COLO668 (cell line): ENCODE measurements around the gene NOL7.

ENCODE experiments used
- DNase-seq: peaks from one replicate; lab custom pipeline; 2025; ENCODE audit not compliant: unreplicated experiment; lab: John Stamatoyannopoulos, UW

The NOL7 gene

DNA sequence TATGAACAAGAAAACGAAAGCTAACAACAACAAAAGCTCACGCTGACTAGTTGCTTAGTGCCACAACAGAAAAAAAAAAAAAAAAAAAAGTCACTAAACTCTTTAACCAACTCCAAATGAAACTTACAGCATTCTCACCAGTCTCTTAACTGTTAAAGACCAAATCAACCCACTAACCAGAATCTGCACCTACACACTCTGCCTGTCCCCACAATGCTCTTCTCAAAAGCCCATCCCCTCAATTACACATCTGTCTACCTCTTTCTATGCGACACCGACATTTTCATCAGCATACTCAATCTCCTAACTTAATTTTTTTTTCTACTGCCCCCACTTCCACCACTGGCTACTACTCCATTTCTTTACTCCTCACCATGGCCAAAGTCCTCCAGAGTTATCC, 34.3 kb downstream of the NOL7 start:
- DNase-seq = no peak

DNA sequence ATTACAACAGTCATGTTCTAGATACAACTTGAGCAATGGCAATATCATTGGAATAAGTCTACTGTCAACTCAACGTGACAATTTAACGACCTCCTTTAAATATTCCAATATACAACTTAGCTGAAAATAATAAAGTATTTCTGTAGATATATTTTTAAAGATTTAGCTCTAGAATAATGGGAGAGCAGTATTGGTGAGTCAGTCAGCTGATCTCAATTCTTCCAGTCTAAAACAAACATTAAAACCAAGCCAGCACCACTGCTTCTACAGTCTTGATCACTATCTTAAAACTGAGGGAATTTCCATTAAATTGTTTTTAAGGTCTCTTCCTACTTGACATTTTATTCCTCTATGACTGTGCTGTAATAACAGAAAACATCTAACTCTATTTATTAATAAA, 38.2 kb downstream of the NOL7 start:
- DNase-seq = no peak

DNA sequence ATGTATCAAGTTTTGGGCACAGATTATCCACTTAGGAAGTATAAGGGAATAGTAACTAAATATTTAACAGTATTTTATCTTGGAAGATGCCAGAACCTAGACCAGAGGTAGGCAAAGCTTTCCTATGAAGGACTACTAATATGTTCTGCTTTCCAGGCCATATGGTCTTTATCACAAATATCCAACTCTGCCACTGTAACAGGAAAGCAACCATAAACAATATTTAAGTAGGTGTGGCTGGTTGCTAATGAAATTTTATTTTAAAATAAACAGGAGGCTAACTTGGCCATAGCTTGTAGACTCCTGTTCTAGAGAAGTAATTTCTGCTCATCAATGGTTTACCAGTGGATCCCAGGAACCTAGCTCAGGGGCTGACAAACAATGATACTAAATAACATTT, 39.4 kb downstream of the NOL7 start:
- DNase-seq = no peak

DNA sequence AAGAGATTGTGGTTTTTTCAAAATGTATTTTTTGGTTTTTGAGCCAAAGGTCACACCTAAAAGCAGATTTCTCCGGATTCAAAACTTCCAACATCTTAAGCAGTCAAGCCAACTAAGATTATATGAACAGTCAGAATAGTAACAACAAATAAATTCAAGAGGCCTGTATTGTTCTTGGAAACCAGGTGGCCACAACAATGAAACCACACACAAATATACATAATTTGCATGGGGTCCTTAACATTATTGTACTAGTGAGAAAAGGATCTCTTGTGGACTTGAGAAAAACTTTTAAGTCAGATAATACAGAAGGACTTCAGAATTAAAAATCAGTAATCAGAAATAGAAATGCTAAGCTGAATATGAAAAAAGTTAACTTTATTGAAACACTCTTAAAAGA, 40.6 kb downstream of the NOL7 start:
- DNase-seq = no peak

DNA sequence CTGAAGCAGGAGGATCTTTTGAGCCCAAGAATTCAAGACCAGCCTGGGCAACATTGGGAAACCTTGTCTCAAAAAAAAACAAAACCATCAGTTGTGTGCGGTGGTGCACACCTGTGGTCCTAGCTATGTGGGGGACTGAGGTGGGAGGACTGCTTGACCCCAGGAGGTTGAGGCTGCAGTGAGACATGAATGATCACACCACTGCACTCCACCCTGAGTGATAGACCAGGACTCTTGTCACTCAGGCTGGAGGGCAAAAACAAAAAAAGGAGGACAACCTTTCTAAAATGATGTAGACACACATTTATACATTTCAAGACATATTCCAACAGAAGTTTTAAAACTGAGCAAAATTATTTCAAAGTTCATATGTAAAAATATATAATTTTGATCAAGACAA, 45.1 kb downstream of the NOL7 start:
- no peak for DNase-seq

DNA sequence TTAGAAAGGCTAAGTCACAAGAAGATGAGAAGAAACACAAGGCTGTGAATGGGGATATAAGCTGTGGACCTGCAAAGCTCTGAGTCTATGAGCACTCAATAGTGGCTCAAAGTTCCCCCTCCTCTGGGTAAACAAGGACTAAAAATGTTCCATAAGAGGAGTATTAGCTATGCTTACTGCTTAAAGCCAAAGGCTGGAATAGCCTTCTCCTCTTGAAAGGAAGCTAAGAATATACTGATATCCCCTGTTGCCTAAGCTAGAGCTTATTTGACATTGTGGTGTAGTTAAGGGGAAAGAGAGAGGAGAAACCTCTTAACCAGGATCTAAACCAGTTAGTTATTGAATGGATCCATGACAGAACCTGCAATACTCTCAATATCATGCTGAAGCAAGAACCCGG, 45.8 kb downstream of the NOL7 start:
- no peak for DNase-seq

DNA sequence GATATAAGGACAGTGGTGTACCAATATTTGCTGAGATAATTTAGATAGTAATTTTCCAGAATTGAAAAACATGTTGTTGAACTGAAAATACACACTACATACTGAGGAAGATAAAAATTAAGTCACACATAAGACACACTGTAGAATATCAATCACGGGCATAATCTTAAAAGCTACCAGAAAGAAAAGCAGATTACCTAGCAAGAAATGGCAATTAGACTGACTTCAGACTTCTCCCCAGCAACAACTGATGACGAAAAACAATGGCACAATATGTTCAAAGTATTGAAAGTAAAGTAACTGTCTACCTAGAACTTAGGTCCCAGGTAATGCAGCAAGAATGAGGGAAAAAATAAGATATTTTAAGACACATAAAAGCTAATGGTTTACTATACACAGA, 46.5 kb downstream of the NOL7 start:
- DNase-seq = no peak

DNA sequence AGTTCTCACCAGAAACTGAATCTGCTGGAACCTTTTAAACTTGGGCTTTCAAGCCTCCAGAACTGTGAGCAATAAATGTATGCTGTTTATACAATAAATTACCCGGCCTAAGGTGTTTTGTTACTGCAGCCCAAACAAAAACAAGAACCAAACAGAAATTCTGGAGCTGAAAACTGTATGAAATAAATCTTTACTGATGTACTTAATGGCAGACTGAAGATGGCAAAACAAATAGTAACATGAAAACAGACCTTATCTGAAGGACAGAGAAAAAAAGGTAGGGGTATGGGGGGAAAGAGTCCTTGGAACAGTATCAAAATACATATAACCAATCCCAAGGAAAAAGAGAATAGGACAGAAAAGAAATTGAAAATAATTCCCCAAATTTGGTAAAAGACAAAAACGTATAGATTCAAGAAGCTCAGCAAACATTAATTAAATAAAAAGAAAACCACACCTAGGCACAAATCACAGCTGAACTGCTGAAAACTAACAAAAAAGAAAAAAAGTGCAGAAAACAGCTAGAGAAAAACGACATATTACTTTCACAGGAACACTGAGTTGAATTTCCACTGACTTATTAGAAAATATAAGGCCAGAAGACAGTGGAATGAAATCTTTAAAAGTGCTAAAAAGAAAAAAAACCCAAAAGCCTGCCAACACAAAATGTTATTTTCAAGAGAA, 47.7 kb downstream of the NOL7 start:
- DNase-seq = no peak

DNA sequence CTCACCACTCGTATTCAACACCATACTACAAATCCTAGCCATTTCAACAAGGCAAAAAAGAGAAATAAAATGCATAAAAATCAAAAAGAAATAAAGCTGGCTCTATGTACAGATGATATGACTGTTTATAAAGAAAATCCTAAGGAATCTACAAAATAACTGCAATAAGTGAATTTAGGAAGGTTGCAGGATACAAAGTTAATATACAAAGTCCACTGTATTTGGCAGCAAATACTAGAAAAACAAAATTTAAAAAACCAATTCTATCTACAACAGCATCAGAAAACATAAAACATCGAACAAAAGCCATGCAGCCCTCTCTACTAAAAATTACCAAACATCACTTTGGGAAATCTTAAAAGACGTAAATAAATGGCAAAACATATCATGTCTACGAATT, 48.9 kb downstream of the NOL7 start:
- no peak for DNase-seq

DNA sequence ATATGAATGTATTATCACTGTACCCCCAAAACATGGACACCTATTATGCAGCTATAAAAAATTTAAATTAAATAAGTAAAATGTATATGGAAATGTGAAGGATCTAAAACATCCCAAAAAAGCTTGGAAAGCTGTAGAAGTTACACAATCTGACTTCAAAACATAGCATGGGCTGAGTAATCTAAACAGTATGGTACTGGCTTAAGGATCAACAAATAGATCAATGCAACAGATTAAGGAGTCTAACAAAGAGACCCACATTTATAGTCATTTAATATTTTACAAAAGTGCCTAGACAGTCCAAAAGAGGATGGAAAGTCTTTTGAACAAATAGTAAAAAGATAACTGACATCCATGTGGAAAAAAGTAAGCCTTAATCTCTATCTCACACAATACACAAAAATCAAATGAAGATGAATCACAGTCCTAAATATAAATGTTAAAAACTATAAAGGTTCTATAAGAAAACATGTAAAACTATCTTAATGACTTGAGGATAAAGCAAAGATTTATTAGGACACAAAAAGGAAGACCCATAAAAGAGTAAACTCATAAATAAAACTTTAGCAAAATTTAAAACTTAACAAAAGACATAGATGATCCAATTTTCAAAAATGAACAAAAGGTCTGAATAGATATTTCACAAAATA, 49.7 kb downstream of the NOL7 start:
- DNase-seq = no peak

DNA sequence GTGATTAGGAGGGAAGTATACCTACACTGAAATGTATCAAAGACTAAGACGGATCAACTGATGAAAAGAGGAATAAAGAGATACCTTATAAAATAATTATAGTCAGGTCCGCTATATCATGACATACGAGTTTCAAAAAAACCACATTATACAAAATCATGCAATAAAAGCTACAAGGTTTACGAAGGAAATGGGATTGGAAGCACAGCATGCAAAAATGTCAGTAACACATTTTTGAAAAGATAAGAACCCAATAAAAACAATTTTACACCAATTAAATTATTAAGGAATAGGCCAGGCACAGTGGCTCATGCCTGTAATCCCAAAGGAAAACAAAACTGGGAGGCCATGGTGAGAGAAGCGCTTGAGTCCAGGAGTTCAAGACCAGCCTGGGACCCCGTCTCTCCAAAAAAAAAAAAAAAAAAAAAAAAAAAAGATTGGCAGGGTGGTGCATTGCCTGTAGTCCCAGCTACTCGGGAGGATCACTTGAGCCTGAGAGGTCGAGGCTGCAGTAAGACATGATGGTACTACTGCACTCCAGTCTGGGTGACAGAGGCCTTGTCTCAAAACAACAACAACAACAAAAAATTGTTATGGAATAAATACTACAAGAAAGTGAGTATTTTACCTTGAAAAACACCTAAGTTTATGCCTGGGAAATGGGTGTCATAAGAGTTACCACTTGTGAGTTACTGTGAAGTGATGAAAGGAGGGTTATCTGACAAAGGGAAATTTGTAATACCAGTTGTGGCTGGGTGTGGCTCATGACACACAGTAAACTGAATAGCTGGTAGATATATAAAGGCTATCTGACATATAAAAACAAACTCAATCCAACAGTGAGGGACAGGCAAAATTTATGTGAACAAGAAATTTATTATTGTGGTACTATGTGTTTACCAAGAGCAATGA, 51.3 kb downstream of the NOL7 start:
- no peak for DNase-seq

DNA sequence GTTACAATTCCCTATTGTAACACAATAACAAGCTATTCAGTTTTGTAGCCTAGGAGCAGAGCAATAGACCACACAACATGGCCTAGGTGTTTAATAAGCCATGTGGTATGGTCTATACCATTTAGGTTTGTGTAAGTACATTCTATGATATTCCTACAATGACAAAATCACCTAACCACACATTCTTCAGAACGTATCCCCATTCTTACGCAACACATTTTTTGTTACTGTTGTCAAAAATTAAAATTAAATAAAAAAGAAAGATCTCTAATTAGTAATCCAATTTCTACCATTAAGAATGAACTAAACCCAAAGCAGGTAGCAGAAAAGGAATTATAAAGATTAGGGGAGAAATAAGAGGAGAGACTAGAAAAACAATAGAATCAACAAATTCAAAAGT, 52.5 kb downstream of the NOL7 start:
- no peak for DNase-seq

DNA sequence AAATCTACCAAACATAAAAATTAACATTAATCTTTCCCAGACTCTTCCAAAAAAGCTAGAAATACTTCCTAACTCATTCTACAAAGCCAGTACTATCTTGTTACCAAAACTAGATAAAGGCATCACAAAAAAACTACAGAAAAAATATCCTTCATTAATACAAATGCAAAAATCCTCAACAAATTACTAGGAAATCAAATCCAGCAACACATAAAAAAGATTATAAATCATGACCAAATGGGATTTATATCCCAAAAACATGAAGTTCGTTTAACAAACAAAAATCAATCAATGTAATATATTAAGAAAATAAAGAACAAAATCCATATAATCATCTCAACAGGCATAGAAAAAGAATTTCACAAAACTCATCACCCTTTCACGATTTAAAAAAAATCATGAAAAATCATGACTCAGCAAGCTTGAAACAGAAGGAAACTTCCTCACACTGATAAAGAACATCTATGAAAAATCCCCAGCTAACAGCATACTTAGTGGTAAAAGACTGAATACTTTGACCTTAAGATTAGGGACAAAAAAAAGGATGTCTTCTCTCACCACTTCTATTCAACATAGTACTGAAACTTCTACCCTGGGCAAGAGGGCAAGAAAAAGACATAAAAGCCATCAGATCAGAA, 53.3 kb downstream of the NOL7 start:
- no peak for DNase-seq

DNA sequence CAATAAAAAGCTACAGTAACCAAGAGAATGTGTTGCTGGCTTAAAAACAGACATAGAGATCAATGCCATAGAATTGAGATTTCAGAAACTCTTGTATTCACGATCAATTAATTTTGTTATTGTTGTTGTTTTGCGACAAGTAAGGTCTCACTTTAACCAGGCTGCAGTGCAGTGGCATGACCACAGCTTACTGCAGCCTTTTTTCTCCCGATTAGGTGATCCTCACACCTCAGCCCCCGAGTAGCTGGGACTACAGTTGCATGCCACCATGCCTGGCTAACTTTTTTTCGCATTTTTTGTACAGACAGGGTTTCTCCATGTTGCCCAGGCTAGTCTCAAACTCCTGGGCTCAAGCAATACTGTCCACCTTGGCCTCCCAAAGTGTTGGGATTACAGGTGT, 54.3 kb downstream of the NOL7 start:
- no peak for DNase-seq
